HG02981 (cell line): ENCODE results near the gene CLEC4M.

ENCODE experiments used
- ATAC-seq: cut with Tn5 transposase; IDR thresholded peaks from one replicate; pipeline ENCODE4 v1.9.1; 2021; ENCODE audit warnings: mild to moderate bottlenecking, moderate library complexity; ENCODE audit not compliant: unreplicated experiment

The CLEC4M gene, protein sequence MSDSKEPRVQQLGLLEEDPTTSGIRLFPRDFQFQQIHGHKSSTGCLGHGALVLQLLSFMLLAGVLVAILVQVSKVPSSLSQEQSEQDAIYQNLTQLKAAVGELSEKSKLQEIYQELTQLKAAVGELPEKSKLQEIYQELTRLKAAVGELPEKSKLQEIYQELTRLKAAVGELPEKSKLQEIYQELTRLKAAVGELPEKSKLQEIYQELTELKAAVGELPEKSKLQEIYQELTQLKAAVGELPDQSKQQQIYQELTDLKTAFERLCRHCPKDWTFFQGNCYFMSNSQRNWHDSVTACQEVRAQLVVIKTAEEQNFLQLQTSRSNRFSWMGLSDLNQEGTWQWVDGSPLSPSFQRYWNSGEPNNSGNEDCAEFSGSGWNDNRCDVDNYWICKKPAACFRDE

DNA sequence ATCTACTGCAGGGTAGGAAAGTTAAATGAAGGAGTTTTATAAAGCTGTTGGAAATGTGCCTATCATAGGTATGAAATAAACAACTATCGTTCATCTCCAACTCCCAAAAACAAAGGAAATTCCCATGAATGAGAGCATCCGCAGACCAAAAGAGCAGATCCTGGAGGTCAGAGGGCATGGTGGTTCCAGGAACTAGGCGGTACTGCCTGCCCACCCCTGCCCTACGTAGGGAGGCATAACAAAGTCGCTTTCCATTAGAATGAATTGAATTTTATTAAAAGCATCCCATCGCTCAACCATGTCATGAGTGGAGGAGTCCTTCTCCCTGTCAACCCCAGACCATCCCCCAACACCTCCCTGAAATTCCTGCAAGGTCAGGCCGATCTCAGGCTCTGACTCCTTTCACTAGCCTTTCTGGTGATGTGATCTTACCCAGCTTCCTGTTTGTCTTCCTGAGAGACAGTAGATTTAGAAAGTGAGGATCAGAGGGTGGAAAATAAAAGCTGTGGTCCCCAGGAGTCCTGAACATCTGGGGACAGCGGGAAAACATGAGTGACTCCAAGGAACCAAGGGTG lies at the start of gene CLEC4M:
Gene CLEC4M (plus strand): TSS at position 525 of the 575 bp plus-strand sequence. CDS start 24 bp downstream, at position 549.
- no peak for ATAC-seq

DNA sequence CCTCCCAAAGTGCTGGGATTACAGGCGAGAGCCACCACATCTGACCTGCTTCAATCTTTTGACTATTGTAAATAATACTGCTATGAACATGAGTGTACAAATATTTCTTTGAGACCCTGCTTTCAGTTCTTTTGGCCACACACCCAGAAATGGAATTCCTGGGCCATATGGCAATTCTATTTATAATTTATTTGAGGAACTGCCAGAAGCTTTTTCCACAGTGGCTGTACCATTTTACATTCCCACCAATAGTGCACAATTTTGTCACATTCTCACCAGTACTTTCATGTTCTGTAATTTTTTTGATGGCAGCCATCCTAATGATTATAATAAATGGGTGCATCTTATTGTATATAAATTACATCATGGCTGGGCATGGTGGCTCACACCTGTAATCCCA lies 47.4 kb upstream of the CLEC4M start:
- no peak for ATAC-seq

DNA sequence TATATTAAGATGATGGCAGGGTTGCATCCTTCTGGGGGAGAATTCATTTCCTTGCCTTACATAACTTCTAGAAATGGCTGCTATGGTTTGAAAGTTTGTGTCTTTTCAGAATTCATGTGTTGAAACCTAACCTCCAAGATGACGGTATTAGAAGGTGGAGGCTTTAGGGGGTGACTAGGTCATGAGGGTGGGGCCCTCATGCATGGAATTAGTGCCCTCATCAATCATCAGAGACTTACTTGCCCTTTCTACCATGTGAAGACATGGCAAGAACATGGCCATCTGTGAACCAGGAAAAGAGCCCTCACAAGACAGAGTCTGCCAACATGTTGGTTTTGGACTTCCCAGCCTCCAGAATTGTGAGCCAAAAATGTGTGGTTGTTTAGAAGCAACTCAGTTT lies 46.3 kb upstream of the CLEC4M start:
- ATAC-seq: no peak

DNA sequence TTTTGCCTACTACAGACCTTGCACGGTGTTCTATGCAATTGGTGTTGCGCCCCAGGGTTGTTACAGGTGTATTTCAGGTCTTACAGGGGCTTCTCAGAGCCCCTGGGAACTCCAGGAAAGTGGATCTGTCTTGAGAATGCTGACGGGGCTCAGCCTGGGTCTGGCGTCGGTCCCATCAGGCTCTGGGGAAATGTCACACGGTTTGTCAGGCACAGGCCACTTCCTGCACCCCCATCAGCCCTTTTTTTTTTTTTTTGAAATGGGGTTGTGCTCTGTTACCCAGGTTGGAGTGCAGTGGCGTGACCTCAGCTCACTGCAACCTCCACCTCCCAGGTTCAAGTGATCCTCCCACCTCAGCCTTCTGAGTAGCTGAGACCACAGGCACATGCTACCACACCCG lies 44.4 kb upstream of the CLEC4M start:
- ATAC-seq: no peak

DNA sequence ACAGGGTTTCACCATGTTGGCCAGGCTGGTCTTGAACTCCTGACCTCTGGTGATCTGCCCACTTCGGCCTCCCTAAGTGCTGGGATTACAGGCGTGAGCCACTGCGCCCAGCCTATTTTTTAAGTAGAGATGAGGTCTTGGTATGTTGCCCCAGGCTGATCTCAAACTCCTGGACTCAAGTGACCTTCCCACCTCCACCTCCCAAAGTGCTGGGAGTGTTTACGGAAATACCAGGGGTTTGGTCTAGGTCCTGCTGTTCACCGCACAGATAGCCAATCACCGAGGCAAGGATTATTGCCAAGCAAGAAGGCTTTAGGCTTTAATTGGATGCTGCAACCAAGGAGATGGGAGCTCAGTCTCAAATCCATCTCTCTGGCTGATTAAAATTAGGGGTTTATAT lies 42.7 kb upstream of the CLEC4M start:
- ATAC-seq: no peak

DNA sequence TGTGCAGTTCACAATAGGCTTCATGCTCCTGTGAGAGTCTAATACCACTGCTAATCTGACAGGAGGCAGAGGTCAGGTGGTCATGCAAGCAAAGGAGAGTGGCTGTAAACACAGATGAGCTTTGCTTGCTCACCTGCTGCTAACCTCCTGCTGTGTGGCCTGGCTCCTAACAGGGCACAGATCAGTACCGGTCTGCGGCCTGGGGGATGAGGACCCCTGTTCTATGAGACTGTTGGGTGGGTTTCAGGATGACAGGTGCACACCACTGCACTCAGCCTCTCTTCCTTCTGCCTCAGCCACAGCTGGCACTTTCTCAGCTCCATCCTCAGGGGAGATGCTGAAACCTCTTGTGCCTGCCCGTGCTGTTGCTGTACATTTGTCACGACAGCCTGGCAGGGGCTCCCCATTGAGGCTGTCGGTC lies 40.8 kb upstream of the CLEC4M start:
- ATAC-seq: no peak

DNA sequence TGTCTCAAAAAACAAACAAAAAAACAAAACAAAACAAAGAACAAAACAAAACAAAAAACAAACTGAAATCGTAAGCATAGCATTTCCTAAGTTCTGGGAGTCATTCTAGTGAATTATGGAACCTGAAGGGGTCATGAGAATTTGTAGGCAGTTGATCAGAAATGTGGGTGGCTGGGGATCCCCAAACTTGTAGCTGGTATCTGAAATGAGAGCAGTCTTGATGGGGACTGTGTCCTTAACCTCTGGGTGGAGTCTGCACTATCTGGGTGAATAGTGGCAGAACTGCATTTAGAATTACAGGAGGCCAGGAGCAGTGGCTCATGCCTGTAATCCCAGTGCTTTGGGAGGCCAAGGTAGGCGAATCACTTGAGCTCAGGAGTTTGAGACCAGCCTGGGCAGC lies 37.3 kb upstream of the CLEC4M start:
- no peak for ATAC-seq

DNA sequence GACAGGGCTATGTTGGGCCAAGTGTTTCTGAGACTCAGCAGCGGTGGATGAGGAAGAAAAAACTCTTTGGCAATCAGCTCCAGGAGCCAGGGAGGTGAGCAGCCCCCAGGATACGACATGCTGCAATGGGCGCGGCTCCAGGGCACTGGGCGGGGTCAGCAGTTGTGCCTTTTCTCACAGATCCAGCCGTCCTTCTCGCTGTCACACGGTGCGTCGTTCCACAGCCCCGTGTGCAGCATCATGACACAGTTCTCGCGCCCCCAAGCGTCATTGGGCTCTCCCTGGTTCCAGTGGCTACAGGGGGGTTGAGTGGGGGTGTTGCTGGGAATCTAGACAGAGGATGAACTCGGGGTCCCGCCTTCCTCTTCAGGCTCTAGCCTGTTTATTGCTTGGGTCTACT lies 33.8 kb upstream of the CLEC4M start:
- ATAC-seq: no peak

DNA sequence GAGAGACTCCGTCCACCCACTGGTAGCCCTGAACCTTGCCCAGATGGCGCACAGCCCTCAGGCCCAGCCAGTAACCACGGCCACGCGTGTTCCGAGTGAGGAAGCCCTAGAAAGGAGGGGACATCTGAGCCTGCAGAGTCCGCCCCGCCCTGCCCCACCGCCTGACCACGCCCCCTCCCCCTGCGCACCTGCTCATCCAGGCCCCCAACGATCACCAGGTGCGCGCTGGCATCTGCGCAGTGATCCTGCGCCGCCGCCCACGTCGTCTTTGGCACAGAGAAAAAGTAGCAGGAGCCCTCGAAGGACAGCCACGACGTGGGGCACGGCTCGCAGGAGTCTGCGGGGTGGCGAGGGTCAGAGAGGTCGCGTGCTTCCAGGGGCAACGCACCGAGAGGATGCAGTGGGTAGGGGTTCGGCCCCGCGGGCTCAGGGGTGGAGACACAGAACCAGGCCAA lies 33.2 kb upstream of the CLEC4M start:
- ATAC-seq: no peak

DNA sequence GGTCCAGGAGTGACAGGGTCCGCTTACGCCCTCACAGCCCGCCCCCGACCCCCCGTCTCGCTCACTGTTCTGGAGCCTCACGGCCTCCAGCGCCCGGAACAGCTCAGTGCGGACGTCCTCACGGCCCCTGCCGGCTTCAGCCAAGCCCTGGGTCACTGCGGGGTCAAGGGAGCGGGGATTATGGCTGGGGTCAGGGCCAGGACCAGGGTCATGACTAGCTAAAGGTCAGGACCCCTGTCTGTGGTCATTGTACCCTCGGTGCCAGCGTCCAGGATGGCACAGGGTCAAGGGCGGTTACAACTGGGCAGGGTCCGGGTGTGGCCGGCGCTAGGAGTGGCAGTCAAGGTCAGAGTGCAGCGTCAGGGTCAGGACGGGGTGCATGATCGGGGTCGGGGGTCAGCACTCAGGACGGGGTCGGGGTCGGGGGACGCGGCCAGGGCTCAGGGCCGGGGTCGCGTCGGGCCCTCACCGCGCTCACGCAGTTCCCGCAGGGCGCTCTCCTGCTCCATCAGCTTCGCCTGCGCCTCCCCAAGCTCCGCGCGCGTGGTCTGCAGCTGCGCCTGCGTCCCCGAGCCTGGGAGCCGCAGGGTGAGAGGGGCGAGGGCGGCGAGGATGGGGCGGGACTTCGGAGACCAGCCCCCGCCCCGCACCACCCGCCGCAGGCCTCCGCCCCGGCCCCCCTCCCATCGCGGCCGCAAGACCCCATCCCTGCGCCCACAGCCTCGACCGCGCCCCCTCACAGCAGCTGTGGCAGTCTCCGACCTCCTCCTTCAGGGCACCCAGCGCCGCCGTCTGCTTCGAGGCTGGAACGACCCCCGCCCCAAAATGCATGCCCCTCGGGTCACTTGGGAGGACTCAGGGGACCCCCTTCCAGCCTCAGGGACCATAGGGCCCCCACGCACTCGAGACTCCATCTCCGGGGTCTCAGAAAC lies 32.5 kb upstream of the CLEC4M start:
- no peak for ATAC-seq

DNA sequence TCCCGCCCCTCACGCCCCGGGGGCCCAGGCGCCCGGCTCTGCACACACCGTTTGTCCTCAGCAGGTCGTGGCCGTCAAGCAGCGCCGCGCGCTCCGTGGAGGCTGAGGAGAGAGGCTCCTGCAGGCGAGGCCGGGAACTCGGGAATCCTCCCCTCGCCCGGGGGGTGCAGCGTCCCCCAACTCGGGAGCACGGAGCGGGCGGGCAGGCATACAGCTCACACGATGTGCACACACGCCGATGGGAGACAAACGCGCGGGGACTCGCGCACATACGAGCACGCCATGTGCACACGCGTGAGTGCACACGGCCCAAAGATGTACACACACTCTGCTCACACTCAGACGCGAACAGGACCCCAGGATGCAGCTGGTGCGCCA lies 31.8 kb upstream of the CLEC4M start:
- ATAC-seq: no peak

DNA sequence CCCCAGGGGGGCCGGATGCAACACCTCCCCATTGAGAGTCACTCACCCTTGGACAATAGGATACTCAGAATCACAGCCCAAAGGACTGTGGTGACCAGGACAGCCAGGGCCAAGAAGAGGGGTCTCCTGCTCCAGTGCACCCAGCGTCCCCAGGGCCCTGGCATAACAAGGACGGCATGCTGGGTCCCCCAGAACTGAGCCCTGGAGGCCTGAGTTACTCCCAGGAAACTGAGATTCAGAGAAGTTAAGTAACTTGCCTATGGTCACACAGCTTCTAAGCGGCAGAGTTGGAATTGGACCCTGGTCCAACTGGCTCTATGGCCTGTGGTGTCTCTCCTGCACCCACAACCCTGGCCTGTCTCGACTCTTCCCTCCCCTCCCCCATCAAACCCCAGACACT lies 31.4 kb upstream of the CLEC4M start:
- ATAC-seq: no peak

DNA sequence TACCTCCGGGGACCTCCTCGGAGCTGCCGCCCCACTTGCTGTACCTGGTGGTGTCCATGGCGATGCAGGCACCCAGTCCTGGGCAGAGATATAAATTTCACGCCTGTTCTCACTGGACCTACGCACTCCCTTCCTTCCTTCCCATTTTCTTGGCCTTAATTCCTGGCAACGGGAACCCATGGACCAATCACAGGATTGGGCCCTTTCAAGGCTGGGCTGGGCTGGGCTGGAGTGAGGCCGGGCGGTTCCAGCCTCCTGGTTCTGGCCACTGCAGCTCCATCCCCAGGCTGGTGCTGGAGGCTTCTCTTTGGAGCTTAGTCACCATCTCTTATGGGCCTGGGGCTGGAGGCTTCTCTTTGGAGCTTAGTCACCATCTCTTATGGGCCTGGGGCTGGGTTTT lies 31.0 kb upstream of the CLEC4M start, which contains the start of gene CLEC4G:
Gene CLEC4G (minus strand): TSS at position 66 of the 400 bp plus-strand sequence. CDS start 8 bp downstream, at position 58.
- no peak for ATAC-seq

DNA sequence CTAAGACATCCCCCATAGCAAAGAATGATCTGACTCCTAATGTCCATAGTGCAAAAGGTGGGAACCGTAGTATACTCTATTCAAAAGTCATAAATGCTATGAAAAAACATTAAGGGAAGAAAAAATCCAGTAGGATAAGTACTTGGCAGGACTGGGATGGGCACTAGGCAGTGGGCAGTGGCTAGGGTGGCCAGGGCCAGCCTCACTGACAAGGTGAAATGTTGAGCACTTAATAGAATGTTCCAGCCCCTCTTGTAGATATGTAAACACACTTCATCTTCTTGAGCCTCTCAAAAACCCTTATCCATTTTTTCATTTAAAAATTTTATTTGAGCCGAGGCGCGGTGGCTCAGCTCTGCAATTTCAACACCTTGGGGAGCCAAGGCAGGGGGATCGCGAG lies 29.7 kb upstream of the CLEC4M start:
- no peak for ATAC-seq

DNA sequence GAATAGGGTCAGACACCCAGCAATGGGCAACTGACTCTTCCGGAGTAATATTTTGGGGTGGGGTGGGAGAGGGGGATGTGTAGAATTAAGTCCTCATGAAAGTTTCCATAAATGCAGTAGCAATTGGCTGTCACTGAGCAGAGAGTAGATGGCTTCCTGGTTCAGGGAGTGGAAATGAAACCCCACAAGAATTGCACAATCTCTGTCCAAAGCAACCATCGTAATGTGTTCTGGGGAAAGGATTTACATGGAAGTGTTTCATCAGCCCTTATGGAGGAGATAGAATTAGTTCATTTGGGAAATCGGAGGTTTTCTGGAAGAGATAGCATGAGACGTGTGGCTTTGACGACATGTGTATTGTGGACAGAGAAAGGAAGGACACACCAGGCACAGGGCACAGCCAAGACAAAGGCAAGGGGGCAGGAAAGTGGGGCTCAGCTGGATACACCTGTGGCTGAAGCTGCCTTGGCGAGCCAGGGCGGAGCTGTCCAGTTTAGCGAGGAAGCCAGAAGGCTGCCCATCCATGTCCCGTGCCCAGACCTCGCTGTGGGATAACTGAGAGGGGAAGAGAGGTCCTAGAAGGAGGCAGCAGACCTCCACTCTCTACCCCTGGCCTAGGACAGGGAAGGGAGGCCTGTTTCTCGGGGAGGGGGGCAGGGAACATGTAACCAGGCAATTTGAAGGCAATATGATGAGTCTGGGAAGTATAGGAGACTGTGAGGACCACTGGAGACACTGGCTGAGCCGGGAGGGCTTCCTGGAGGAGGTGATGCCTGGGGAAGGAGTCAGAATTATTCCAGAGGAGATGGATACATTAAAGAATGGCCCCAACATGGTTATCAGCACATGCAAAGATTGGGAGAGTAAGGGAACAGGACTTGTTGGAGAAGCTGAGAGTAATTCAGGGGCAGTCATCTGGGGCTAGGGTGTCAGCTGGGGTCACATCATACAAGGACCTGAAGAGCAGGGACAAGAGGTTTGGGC lies 28.5 kb upstream of the CLEC4M start:
- ATAC-seq: no peak

DNA sequence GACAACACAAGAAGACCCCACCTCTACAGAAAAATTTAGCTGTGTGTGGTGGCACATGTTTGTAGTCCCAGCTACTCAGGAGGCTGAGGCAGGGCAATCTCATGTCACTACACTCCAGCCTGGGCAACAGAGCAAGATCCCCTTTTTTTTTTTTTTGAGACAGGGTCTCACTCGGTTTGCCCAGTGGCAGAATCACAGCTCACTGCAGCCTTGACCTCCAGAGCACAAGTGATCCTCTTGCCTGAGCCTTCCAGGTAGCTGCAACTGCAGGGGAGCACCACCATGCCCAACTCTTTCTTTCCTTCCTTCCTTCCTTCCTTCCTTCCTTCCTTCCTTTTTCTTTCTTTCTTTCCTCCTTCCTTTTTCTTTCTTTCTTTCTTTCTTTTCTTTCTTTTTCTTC lies 26.9 kb upstream of the CLEC4M start:
- no peak for ATAC-seq

DNA sequence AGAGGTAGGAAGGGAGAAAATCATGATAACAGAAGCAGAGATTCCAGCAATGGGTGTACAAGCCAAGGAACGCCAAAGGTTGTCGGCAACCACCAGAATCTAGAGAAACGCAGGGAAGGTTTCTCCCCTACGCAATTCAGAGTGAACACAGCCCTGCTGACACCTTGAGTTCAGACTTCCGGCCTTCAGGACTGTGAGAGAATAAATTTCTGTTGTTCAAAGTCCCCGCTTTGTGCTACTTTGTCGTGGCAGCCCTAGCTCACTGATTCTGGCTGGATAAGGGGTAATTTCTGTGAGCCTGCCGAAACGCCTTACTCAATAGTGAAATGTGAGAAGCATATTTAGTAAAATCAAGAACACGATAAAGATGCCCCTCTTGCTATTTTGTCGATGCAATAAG lies 25.8 kb upstream of the CLEC4M start:
- ATAC-seq: no peak

DNA sequence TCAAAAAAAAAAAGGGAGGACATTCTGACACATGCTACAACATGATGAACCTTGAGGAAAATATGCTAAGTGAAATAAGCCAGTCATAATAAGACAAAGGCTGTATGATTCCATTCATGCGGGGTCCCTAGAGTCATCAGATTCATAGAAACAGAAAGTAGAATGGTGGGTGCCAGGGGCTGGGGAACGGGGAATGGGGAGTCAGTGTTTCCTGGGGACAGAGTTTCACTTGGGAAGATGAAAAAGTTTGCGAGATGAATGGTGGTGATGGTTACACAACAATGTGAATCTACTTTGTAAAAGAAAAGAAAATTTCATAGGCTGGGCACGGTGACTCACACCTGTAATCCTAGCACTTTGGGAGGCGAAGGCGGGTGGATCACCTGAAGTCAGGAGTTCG lies 25.0 kb upstream of the CLEC4M start:
- ATAC-seq: no peak

DNA sequence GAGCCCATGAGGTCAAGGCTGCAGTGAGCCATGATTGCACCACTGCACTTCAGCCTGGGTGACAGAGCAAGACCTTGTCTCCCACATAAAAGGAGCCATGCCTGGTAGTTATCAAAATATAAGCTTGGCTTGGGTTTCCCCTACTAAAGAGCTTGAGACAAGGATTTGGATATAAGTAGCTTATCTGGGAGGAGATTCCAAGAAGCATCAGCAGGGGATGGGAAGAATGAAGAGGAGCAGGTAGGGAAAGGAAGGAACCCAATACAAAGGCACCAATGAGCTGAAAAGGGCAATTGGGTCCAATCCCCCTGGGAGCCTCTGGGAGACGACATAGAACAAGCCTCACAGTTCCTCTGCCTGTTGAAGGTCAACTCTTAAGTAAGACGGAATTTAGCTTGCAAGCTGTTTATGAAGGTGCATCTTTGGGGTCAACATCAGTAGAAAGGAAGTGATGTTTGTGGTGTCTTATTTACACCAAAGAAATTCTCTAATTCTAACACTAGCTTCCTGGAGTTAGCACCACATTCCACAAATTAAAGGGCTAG lies 23.8 kb upstream of the CLEC4M start:
- no peak for ATAC-seq
